NCI-H2107 treated with DMSO at 0.1 percent for 48 hours (cell line): ENCODE results near the gene CHD5.

Experiments used
- DNase-seq: peaks from one replicate; lab custom pipeline; 2025; ENCODE audit not compliant: unreplicated experiment; lab: John Stamatoyannopoulos, UW

The CHD5 gene

GRCh38 chr1:6174621-6175410, 5.3 kb downstream of the CHD5 start:
- no peak for DNase-seq

- no peak for DNase-seq
Observed at GRCh38 chr1:6172549-6172948, 7.6 kb downstream of the CHD5 start.

GRCh38 chr1:6171548-6172124, 8.5 kb downstream of the CHD5 start:
- no peak for DNase-seq

- DNase-seq = no peak
Observed at GRCh38 chr1:6170742-6171201, 9.3 kb downstream of the CHD5 start.

GRCh38 chr1:6170116-6170741, 9.9 kb downstream of the CHD5 start:
- no peak for DNase-seq

- no peak for DNase-seq
Observed at GRCh38 chr1:6168947-6169586, 11.1 kb downstream of the CHD5 start.

GRCh38 chr1:6167391-6168303, 12.5 kb downstream of the CHD5 start:
- no peak for DNase-seq

GRCh38 chr1:6166655-6167390, 13.3 kb downstream of the CHD5 start:
- DNase-seq = no peak

GRCh38 chr1:6166221-6166620, 13.9 kb downstream of the CHD5 start:
- no peak for DNase-seq

- no peak for DNase-seq
Observed at GRCh38 chr1:6165441-6165985, 14.6 kb downstream of the CHD5 start.

- DNase-seq = no peak
Observed at GRCh38 chr1:6165027-6165426, 15.1 kb downstream of the CHD5 start.

GRCh38 chr1:6163973-6164617, 16.0 kb downstream of the CHD5 start:
- DNase-seq = no peak

GRCh38 chr1:6163191-6163972, 16.7 kb downstream of the CHD5 start:
- DNase-seq = no peak

GRCh38 chr1:6162773-6163172, 17.3 kb downstream of the CHD5 start:
- DNase-seq = no peak

- DNase-seq = no peak
Observed at GRCh38 chr1:6162341-6162740, 17.8 kb downstream of the CHD5 start.

GRCh38 chr1:6158181-6158580, 21.9 kb downstream of the CHD5 start:
- no peak for DNase-seq

- DNase-seq = no peak
Observed at GRCh38 chr1:6157528-6158174, 22.5 kb downstream of the CHD5 start.

- DNase-seq = no peak
Observed at GRCh38 chr1:6157132-6157527, 23.0 kb downstream of the CHD5 start.
